Measurements from ENCODE around the gene EFR3B.
"Not testable (repeated sequence)": the region's sequence is repeated elsewhere in the genome, so short reads cannot be mapped to it uniquely, and the experiment has no call there.

Gene EFR3B

GRCh38 chr2:25000503-25001324 is 41.2 kb upstream of the EFR3B start:
- Histone ChIP-seq H3K9me3 (no peaks in the 10 kb centered on the region), H3K36me3 (no peaks in the 10 kb centered on the region), H3K4me3 (ENCODE audit: low read depth, low read length) (no peak overlapping the region), H3K27me3 (no peaks in the 10 kb centered on the region), H3K4me1 (peaks cover 7% of the 10 kb centered on the region)
- peak; percentile 27 for DNase-seq
- no peak for TF ChIP-seq CTCF (IDR thresholded peaks at IDR 0.05; ENCODE audit: low read depth, low read length)

- no peak for DNase-seq
- H3K4me3 ChIP-seq (ENCODE audit: low read depth, low read length) = no peak overlapping the region
- TF ChIP-seq CTCF (IDR thresholded peaks at IDR 0.05; ENCODE audit: low read depth, low read length) = no peak
- peaks cover 7% of the 10 kb centered on the region for H3K4me1 ChIP-seq
- H3K27me3 ChIP-seq = no peaks in the 10 kb centered on the region
- H3K36me3 ChIP-seq = no peaks in the 10 kb centered on the region
- H3K9me3 ChIP-seq = no peaks in the 10 kb centered on the region
Observed at GRCh38 chr2:25001325-25001637, 40.6 kb upstream of the EFR3B start.

GRCh38 chr2:25002066-25002465 is 39.8 kb upstream of the EFR3B start:
- Histone ChIP-seq H3K9me3 (no peaks in the 10 kb centered on the region), H3K4me1 (peaks cover 7% of the 10 kb centered on the region), H3K27me3 (no peaks in the 10 kb centered on the region), H3K4me3 (ENCODE audit: low read depth, low read length) (no peak overlapping the region), H3K36me3 (no peaks in the 10 kb centered on the region)
- TF ChIP-seq CTCF (IDR thresholded peaks at IDR 0.05; ENCODE audit: low read depth, low read length) = no peak
- no peak for DNase-seq

- Histone ChIP-seq H3K4me1 (0 out of 2 replicates have a peak, but pooled peaks cover 3% of the 10 kb centered on the region), H3K4me3 (ENCODE audit: low read depth, low read length) (no peak overlapping the region), H3K36me3 (no peaks in the 10 kb centered on the region), H3K9me3 (no peaks in the 10 kb centered on the region; the same call in 1 of the 2 replicates), H3K27me3 (no peaks in the 10 kb centered on the region)
- DNase-seq = no peak
- TF ChIP-seq CTCF (IDR thresholded peaks at IDR 0.05; ENCODE audit: low read depth, low read length) = no peak
Observed at GRCh38 chr2:25009954-25010353, 31.9 kb upstream of the EFR3B start.

GRCh38 chr2:25011342-25011741 is 30.5 kb upstream of the EFR3B start:
- not testable (repeated sequence) for DNase-seq; H3K27me3 ChIP-seq; H3K4me1 ChIP-seq; H3K36me3 ChIP-seq; H3K9me3 ChIP-seq; H3K4me3 ChIP-seq (ENCODE audit: low read depth, low read length)

- no peak for TF ChIP-seq CTCF (IDR thresholded peaks at IDR 0.05; ENCODE audit: low read depth, low read length)
- H3K27me3 ChIP-seq = no peaks in the 10 kb centered on the region
- no peaks in the 10 kb centered on the region; the same call in 1 of the 2 replicates for H3K9me3 ChIP-seq
- no peak for DNase-seq
- no peak overlapping the region for H3K4me3 ChIP-seq (ENCODE audit: low read depth, low read length)
- H3K36me3 ChIP-seq = no peaks in the 10 kb centered on the region
- H3K4me1 ChIP-seq = 0 out of 2 replicates have a peak, but pooled peaks cover 3% of the 10 kb centered on the region
Observed at GRCh38 chr2:25014631-25015030, 27.2 kb upstream of the EFR3B start.
